ENCODE measurements around the gene PLVAP. TPM values are rescaled to one million over a fixed set of nuclear protein-coding genes. Genes with fewer than 3 reads are reported as not detected.

Gene PLVAP
- total RNA-seq, 1 experiment from 2014 or later: 0.08 TPM

GRCh38 chr19:17325133-17325532, 52.0 kb downstream of the PLVAP start:
- DNase-seq (ENCODE audit: low read depth, low spot score): no peak
- BruUV-seq (replicated peaks): no TSS peak
- ATAC-seq: no peak
- Histone ChIP-seq H3K4me1 (ENCODE audit: control insufficient read depth, insufficient read depth, low read length) (no peaks in the 10 kb centered on the region), H3K9me3 (ENCODE audit: control insufficient read depth, insufficient read depth, low read depth, low read length) (no peaks in the 10 kb centered on the region), H3K27ac (ENCODE audit: low read length) (no peak overlapping the region), H3K4me3 (ENCODE audit: low read depth in 2 of 2, low read length in 2 of 2) (no peak overlapping the region), H3K27me3 (ENCODE audit: control insufficient read depth, insufficient read depth, low read length) (no peaks in the 10 kb centered on the region), H3K36me3 (ENCODE audit: control insufficient read depth, insufficient read depth, low read length) (no peaks in the 10 kb centered on the region; the same call in 1 of the 2 replicates)
- in situ Hi-C loops (cut with HindIII; ENCODE audit: low pct_unique_long_range_greater_than_20kb, low sequenced_read_pairs): no loop called here
- CTCF ChIA-PET: no interaction called here
- intact Hi-C loops (cut with micrococcal nuclease; ENCODE audit: unreplicated experiment): no loop called here
- POLR2A ChIA-PET: no interaction called here
- TF ChIP-seq TCF7L2 (IDR thresholded peaks at IDR 0.05; ENCODE audit: low read depth, low read length) (no peak), REST (IDR thresholded peaks at IDR 0.05; ENCODE audit: insufficient read depth in 1 of 2, low read depth in 2 of 2, low read length in 1 of 2) (no peak), CTCF (IDR thresholded peaks at IDR 0.05) (no peak), POLR2AphosphoS5 (IDR thresholded peaks at IDR 0.05; ENCODE audit: low read depth, low read length) (no peak)

- ChIA-PET CTCF (no interaction called here), POLR2A (no interaction called here)
- Histone ChIP-seq H3K36me3 (ENCODE audit: control insufficient read depth, insufficient read depth, low read length) (no peaks in the 10 kb centered on the region; the same call in 1 of the 2 replicates), H3K9me3 (ENCODE audit: control insufficient read depth, insufficient read depth, low read depth, low read length) (no peaks in the 10 kb centered on the region), H3K4me3 (ENCODE audit: low read depth in 2 of 2, low read length in 2 of 2) (no peak overlapping the region), H3K4me1 (ENCODE audit: control insufficient read depth, insufficient read depth, low read length) (no peaks in the 10 kb centered on the region), H3K27me3 (ENCODE audit: control insufficient read depth, insufficient read depth, low read length) (no peaks in the 10 kb centered on the region), H3K27ac (ENCODE audit: low read length) (no peak overlapping the region)
- DNase-seq (ENCODE audit: low read depth, low spot score) (no peak), ATAC-seq (no peak)
- TF ChIP-seq SIN3A (IDR thresholded peaks at IDR 0.05; ENCODE audit: borderline replicate concordance, insufficient read depth, low read depth, low read length) (no peak), CTCF (IDR thresholded peaks at IDR 0.05) (no peak), TCF7L2 (IDR thresholded peaks at IDR 0.05; ENCODE audit: low read depth, low read length) (no peak), POLR2AphosphoS5 (IDR thresholded peaks at IDR 0.05; ENCODE audit: low read depth, low read length) (no peak)
- BruUV-seq (replicated peaks): no TSS peak
- in situ Hi-C loops (cut with HindIII; ENCODE audit: low pct_unique_long_range_greater_than_20kb, low sequenced_read_pairs): no loop called here
- intact Hi-C loops (cut with micrococcal nuclease; ENCODE audit: unreplicated experiment): no loop called here
Measured at GRCh38 chr19:17324357-17325114, 52.6 kb downstream of the PLVAP start.
